Stimulated activated memory B cell treated with anti-CD40 and anti-IgM and Interleukin-4, amounts not matched to agents 10 μg/mL and 1 μg/mL and 100 μg/mL, for 72 hours (primary cell): ENCODE results near the gene NODAL.
"Not testable (repeated sequence)": the region's sequence is repeated elsewhere in the genome, so short reads cannot be mapped to it uniquely, and the experiment has no call there.

Source experiments
- ATAC-seq: fragments of 150-1000 bp; cut with Tn5 transposase; 2 replicates; pipeline ENCODE4 v1.10.0; 2021
- H3K27ac Mint-ChIP-seq: one replicate; pipeline ENCODE4 v1.8.0; 2022; ENCODE audit warnings: mild to moderate bottlenecking, mixed read lengths
- H3K27me3 Mint-ChIP-seq: one replicate; pipeline ENCODE4 v1.8.0; 2022; ENCODE audit warnings: mixed read lengths
- H3K36me3 Mint-ChIP-seq: one replicate; pipeline ENCODE4 v1.8.0; 2022; ENCODE audit warnings: mixed read lengths
- H3K4me1 Mint-ChIP-seq: one replicate; pipeline ENCODE4 v1.8.0; 2022; ENCODE audit warnings: mixed read lengths
- H3K4me3 Mint-ChIP-seq: one replicate; pipeline ENCODE4 v1.8.0; 2022; ENCODE audit warnings: mild to moderate bottlenecking, moderate library complexity, mixed read lengths
- H3K9me3 Mint-ChIP-seq: one replicate; pipeline ENCODE4 v1.8.0; 2022; ENCODE audit warnings: mixed read lengths

Gene NODAL

DNA sequence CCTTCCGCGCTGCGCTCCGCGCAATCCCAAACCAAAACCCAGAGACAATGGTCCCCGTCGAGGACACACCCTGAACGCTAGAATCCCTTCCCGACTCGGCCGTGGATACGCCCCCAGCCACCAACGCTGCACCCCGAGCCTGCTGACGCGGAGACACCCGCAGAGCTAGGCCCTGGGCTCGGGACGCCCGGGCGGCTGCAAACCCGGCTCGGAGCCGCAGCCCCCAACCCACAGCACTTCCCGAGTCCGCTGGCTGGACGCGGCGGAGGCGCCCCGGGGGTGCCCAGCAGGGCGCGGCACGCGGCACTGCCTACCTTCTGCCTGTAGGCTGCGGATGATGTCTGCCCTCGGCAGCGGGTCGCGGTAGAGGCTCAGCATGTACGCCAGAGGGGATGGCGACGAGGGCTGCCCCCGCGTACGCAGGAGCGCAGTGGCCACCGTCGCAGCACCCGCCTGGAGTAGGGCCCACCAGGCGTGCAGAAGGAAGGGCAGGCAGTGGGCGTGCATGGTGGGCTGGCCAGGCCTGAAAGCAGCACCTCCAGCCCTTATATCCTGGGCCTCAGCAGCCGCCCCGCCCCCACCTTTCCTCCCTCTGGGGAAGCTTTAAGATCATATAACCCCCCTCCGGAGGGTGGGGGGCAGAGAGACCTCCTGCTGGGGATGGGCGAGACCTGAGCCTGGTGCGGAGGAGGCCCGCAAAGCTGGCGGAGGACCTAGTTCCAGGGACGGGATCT is at the start of gene NODAL:
Gene NODAL, minus strand, starts transcription at position 521 of the 734 bp plus-strand sequence. Its CDS starts 14 bp downstream, at position 507.
- H3K4me3 Mint-ChIP-seq, result peak within 1 kb of the TSS; percentile 33
- ATAC-seq, result no peak
- H3K9me3 Mint-ChIP-seq, result no peaks in the 10 kb centered on the region
- H3K4me1 Mint-ChIP-seq, result peaks cover 17% of the 10 kb centered on the region
- H3K27ac Mint-ChIP-seq, result no peak within 1 kb of the TSS
- H3K36me3 Mint-ChIP-seq, result no peaks in the 10 kb centered on the region
- peaks cover 42% of the 10 kb centered on the region for H3K27me3 Mint-ChIP-seq

DNA sequence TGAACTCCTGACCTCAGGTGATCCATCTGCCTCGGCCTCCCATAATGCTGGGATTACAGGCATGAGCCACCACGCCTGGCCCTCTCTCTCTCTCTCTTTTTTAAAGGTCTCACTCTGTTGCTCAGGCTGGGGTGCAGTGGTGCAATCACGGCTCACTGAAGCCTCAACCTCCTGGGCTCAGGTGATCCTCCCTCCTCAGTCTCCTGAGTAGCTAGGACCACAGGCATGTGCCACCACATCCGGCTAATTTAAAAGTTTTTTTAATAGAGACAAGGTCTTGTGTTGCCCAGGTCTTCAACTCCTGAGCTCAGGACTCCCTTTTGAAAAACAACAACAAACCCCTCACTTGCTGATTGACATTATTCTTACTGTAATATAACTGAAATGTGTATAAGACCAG is 48.7 kb upstream of the NODAL start:
- no peaks in the 10 kb centered on the region for H3K27me3 Mint-ChIP-seq
- H3K27ac Mint-ChIP-seq, result peak overlapping the region; percentile 73
- peaks cover 4% of the 10 kb centered on the region for H3K36me3 Mint-ChIP-seq
- H3K4me1 Mint-ChIP-seq, result peaks cover 54% of the 10 kb centered on the region
- no peaks in the 10 kb centered on the region for H3K9me3 Mint-ChIP-seq
- ATAC-seq, result no peak
- H3K4me3 Mint-ChIP-seq, result no peak overlapping the region

DNA sequence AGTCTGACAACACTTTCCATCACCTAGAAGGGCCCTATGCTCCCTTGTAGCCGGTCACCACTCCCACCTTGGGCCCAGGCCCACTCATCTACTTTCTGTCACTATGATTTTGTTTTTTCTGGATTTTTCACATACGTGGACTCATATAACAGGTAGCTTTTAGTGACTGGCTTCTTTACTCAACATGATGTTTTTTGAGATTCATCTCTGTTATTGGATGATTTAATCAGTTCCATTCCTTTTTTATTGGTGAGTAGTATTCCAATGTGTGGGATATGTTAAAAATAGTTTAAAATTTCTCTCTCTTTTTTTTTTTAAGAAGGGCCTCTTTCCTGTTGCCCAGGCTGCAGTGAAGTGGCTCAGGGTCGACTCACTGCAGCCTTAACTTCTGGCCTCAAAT is 46.3 kb upstream of the NODAL start:
- Mint-ChIP-seq H3K4me3 (no peak overlapping the region), H3K9me3 (no peaks in the 10 kb centered on the region), H3K27ac (no peak overlapping the region), H3K4me1 (peaks cover 37% of the 10 kb centered on the region), H3K36me3 (peaks cover 4% of the 10 kb centered on the region), H3K27me3 (no peaks in the 10 kb centered on the region)
- ATAC-seq, result no peak

DNA sequence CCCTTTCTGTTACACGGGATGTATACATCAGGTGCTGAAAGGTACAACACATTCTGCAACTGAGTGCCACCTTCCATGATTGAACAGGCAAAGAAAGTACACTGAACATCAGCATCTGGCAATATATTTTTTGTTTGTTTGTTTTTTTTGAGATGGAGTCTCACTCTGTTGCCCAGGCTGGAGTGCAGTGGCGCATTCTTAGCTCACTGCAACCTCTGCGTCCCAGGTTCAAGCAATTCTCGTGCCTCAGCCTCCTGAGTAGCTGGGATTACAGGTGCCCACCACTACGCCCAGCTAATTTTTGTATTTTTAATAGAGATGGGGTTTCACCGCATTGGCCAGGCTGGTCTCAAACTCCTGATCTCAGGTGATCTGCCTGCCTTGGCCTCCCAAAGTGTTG is 42.4 kb upstream of the NODAL start:
- not testable (repeated sequence) for H3K27me3 Mint-ChIP-seq, ATAC-seq, H3K27ac Mint-ChIP-seq, H3K4me3 Mint-ChIP-seq, H3K36me3 Mint-ChIP-seq, H3K9me3 Mint-ChIP-seq
- peaks cover 34% of the 10 kb centered on the region for H3K4me1 Mint-ChIP-seq

DNA sequence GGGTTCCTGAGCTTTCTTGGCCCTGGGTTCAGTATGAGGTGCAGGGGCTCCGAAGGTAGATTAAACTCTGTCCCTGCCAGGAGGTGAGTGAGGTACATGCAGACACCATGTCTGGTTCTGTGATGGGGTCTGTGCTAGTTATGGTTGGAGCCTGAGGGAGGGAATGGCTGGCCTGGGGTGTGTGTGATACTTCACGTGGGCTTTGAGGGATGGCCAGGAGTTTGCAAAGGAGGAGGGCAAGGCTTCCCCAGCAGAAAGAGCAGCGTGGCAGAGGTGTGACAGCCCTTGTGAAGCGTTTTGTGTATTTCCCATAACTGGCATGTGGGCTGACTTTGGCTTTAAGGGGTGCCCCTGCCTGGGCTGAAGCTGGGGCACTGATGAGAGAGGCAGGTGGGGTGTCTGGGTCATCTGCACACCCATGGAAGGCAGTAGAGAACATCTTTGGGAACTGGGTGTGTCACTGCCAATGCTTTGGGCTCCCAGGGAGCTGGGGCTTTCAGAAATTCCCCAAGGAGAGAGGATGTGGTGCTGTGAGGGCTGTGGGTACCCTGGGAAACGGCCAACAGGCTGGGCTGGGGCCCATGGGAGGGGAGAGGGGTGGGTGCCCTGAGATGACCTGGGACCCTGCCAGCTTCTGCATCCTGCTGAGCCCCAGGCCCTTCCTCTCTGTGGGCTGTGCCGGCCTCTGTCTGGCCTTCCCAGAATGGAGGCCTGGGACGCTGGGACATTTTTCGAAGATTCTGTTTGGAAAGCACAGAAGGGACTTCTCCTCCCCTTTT is 41.7 kb upstream of the NODAL start:
- no peak overlapping the region for H3K4me3 Mint-ChIP-seq
- H3K36me3 Mint-ChIP-seq, result peaks cover 4% of the 10 kb centered on the region
- H3K27ac Mint-ChIP-seq, result no peak overlapping the region
- H3K4me1 Mint-ChIP-seq, result peaks cover 36% of the 10 kb centered on the region
- H3K9me3 Mint-ChIP-seq, result no peaks in the 10 kb centered on the region
- no peaks in the 10 kb centered on the region for H3K27me3 Mint-ChIP-seq
- no peak for ATAC-seq

DNA sequence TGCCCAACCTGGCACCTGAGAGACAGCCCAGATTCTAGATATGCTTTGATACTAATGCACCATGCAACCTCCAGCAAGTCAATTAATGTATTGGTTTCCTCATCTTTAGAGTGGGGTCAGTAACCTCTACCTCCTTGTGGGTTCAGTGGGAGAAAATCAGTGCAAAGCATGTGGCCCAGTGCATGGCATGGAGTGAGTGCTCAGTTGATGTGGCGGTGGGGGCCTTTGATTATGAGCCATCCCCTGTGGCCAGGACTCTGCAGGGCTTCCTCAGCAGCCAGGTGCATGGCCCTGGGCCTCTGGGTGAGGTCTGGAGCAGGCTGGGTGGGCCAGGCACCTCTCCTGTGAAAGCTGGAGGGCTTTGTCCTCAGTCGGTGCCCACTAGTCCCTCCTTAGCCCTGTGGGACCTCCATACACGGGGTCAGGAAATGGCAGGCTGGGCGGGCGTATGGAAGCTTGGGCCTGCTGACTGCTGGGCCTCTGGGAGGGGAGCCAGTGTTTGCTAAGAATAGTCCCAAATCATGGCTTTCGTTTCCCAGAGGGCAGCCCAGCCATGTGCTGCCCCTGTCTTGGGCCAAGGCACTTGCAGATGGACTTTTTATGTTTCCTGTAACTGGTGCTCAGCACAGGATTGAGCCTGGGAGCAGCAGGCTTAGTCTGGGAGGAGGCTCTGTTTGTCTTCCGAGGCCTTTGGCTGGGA is 40.5 kb upstream of the NODAL start:
- no peak for ATAC-seq
- Mint-ChIP-seq H3K36me3 (peaks cover 4% of the 10 kb centered on the region), H3K4me1 (peaks cover 47% of the 10 kb centered on the region), H3K4me3 (no peak overlapping the region), H3K9me3 (no peaks in the 10 kb centered on the region), H3K27ac (peak overlapping the region; percentile 4), H3K27me3 (no peaks in the 10 kb centered on the region)

DNA sequence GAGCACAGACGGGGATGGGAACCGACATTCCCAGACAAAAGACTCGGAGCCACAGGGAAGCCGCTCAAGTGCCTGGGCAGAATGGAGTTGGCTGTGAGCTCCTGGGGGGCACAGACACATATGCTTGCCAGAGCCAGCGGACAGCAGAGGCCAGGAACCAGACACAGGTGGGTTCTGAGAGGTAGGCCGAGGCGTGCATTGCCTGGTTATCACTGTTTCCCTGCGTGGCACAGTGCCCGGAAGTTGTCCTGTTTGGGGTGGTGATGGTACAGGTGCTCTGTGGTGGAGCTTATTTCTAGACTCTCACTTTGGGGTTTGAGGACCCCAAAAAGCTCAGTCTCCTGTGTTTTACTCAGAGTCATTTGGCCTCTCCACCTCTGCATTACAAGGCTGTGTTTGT is 39.6 kb upstream of the NODAL start:
- H3K27me3 Mint-ChIP-seq, result no peaks in the 10 kb centered on the region
- H3K4me1 Mint-ChIP-seq, result peaks cover 56% of the 10 kb centered on the region
- no peaks in the 10 kb centered on the region for H3K9me3 Mint-ChIP-seq
- H3K36me3 Mint-ChIP-seq, result peaks cover 1% of the 10 kb centered on the region
- no peak for ATAC-seq
- H3K27ac Mint-ChIP-seq, result peak overlapping the region; percentile 75
- H3K4me3 Mint-ChIP-seq, result no peak overlapping the region

DNA sequence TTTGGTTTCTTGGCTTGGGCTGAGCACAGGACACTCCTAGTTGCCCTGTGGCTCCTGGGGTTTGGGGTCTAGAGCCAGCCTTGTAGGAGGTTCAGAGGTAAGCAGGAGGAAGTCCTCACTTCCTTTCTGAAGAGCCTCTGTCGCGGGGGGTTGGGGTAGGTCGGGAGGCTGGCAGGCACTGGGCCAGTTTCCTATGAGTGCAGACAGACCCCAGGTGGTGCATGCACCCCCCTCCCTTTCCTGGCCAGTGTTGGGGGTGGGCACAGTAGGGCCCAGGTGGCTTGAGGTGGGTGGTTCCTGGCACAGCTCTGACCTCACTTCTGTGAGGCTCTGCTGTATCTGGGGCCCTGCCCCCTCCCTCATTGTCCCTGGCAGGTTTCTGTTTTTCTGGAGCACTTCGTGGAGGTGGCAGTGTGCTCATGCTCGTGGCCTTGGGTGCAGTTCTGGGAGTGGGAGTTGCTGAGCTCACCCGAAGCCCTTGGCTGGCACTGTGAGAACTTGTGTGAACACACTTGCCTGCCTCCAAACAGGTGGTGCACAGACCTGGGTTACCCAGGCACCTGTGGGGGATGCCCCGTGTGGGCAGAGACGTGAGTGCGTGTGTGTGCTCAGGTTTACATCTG is 38.9 kb upstream of the NODAL start:
- Mint-ChIP-seq H3K27ac (peak overlapping the region; percentile 75), H3K27me3 (no peaks in the 10 kb centered on the region), H3K9me3 (no peaks in the 10 kb centered on the region), H3K4me1 (peaks cover 58% of the 10 kb centered on the region), H3K4me3 (peak overlapping the region; percentile 73), H3K36me3 (no peaks in the 10 kb centered on the region)
- peak; percentile 62 for ATAC-seq

DNA sequence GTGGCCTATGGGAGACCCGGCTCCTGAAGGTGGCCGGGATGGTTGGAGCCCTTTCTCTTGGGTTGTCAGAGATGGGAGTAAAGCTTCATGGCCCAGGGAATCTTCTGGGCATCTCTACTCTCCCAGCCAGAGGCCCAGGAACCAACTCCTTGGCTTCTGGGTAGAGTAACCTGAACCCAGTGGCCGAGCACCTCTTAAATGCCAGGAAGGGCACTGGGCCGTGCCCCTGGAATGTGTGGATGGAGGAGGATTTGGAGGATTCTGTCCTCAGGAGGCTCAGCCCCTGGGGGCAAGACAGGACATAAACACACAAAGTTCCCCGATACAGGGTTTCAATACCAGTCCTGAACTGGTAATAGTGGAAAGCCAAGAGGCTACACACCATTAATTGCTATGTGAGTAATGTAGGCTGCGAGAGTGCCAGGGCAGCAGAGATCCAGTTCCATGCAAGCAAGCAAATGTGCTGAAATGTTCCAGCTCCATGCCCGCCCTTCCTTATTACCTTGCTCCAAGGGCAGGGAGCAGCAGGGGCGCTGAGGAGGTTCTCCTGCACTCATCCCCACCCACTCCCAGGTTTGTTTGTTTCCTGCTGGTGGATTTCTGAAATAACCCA is 38.3 kb upstream of the NODAL start:
- Mint-ChIP-seq H3K9me3 (no peaks in the 10 kb centered on the region), H3K4me3 (peak overlapping the region; percentile 73), H3K4me1 (peaks cover 58% of the 10 kb centered on the region), H3K27ac (peak overlapping the region; percentile 75), H3K36me3 (no peaks in the 10 kb centered on the region), H3K27me3 (no peaks in the 10 kb centered on the region)
- no peak for ATAC-seq

DNA sequence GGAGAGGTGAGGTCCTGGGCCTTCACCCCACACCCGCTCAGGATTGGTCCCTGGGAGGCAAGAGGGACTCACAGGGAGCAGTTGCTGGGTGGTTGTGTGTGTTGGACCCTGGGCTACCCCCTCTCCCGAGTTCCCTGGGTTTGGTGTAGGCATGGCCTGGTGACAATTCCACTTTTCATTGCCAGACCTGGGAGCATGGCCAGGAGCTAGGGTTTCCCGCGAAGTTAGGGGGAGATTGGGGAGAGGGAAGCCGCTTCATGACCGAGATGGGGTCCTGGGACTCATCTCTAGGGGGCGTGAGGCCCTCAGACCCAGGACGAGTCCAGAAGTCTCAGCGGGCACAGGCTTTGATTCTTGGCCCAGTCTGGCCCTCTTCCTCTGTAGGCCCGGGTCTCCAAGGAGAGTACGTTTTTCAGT is 37.7 kb upstream of the NODAL start:
- H3K4me3 Mint-ChIP-seq, result peak overlapping the region; percentile 67
- H3K27me3 Mint-ChIP-seq, result no peaks in the 10 kb centered on the region

DNA sequence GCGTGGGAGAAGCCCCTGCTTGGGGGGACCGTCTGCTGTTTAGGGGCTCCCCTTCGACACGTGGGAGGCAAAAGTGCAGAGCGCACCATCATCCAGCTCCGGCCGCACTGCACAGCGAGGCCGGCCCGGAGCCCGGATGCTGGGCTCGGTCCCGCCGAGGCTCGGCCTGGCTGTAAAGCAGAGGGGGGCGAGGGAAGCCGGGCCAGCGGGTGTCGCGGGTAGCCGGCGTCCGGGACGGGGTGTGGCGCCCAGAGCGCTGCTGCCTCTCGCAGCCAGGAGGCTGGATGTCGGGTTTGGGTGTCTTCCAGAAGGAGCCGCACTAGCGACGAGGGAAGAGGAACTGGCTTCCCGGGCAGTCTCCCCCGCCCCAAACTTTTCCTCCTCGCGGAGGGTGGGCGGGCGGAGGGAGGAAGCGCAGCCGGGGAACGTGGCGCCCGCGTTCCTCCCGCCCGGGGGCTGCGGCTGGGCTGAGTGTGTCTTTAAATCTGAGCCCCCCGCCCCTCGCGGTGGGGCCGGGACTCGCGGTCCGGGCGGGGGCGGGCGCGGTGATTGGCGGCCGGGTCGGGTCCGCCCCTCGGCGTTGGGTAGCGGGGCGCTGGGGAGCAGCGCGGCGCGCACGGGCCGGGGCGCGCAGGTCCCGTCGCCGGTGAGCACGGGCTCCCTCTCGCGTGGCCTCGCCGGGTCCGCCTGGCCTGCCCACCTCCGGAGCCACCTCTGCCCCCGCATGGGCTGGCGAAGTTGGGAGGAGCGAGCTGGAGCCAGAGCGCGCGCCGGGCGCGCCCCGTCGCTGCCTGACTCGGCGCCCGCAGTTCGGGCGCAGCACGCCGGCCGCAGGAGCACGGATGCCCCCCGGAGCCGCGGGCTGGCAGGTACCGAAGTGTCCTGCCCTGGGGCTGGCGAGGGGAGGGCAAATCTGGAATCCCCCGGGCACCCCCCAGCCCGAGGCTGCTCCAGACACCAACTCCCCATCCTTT is 37.0 kb upstream of the NODAL start, which contains the start of gene PALD1:
Gene PALD1, plus strand, starts transcription at position 577 of the 974 bp plus-strand sequence. CDS start 47,185 bp downstream, outside the sequence.
- peak within 1 kb of the TSS; percentile 87 for H3K4me3 Mint-ChIP-seq
- H3K27ac Mint-ChIP-seq, result peak within 1 kb of the TSS; percentile 79
- H3K36me3 Mint-ChIP-seq, result no peaks in the 10 kb centered on the region
- ATAC-seq, result peak; percentile 46
- H3K9me3 Mint-ChIP-seq, result no peaks in the 10 kb centered on the region
- H3K4me1 Mint-ChIP-seq, result peaks cover 58% of the 10 kb centered on the region
- H3K27me3 Mint-ChIP-seq, result no peaks in the 10 kb centered on the region

More for the DNA sequence above, 37.7 kb upstream of the NODAL start:
- ATAC-seq, result no peak
- Mint-ChIP-seq H3K36me3 (no peaks in the 10 kb centered on the region), H3K9me3 (no peaks in the 10 kb centered on the region), H3K27ac (peak overlapping the region; percentile 75), H3K4me1 (peaks cover 58% of the 10 kb centered on the region)

DNA sequence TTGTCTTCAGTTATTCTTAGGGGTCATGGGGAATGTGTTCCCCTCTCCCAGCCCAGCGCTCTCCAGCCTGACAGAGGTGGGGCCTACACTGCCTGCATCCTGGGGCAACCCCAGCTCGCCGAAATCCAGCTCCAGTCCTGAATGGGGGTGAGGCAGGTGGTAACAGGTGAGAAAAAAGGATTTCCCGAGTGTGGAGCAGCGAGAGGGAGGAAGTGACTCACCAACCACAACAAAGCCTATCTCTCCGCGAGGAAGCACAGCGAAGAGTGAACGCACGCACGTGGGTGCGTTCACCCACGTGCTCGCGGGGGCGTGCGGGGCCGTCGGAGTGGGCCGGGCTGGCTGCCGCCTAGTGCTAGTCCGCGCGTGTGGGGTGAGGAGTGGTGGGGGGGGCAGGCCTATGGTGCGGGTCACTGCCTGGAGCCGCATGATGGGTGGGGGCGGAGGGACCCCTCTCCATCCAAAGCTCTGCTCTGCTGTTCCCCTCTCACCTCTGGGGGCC is 36.2 kb upstream of the NODAL start:
- Mint-ChIP-seq H3K27me3 (no peaks in the 10 kb centered on the region), H3K4me3 (peak overlapping the region; percentile 87), H3K9me3 (no peaks in the 10 kb centered on the region), H3K36me3 (no peaks in the 10 kb centered on the region), H3K27ac (peak overlapping the region; percentile 79), H3K4me1 (peaks cover 53% of the 10 kb centered on the region)
- ATAC-seq, result peak; percentile 60

DNA sequence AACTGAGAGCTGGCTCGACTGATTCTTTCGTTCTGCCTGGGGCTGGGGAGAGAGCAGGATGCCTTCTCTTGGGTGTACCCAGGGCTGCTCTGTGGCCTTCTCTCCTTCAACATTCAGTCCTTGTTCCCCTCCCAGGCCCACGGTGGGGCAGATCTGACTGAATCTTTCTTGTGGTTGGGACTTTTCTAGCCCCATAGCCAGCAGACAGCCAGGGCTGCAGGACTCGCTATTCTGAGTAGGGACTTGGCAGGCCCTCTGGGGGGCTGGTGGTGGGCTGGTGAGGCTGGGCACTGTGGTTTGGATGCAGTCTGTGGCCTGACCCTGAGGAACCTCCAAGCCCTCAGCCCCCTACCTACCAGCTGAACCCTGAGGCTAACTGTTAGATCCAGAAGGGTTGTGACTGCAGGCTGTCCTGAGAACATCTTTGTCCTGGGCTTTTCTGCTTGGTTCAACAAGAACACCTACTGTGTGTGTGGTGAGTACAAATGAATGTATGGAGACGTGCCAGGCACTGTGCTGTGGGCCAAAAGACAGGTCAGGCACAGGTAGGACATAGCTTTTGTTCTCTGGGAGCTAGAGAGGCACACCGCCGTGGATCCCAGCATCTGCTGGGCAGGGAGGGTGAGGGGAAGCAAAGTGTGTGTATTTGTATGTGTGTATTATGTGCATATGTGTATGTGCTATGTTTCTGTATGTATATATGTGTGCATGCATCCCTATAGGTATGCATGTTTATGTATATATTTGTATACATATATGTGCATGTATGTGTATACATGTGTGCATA is 35.0 kb upstream of the NODAL start:
- Mint-ChIP-seq H3K4me1 (peaks cover 46% of the 10 kb centered on the region), H3K27me3 (no peaks in the 10 kb centered on the region), H3K27ac (no peak overlapping the region), H3K9me3 (no peaks in the 10 kb centered on the region), H3K36me3 (no peaks in the 10 kb centered on the region), H3K4me3 (no peak overlapping the region)
- ATAC-seq, result peak; percentile 42
